ENCODE data around the gene NFS1.

DNA sequence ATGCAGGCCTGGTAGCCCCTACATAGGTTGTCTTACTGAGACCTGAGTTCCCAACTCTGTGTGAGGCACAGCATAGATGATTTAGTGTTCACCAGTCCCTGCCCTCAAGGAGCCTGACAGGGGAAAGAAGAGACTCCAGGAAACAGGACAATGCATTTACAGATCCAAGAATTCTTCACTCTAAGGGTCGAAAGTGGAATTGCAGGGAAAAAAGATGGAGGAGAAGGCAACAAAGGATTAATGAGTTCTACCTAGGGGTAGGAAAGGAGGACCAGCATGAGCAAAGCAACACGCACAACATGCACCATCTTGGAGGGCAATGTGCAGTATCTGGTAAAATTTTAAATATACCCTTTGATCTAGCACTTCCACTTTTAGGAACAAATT is 77.6 kb downstream of the NFS1 start:
- TF ChIP-seq, protein P1, sequence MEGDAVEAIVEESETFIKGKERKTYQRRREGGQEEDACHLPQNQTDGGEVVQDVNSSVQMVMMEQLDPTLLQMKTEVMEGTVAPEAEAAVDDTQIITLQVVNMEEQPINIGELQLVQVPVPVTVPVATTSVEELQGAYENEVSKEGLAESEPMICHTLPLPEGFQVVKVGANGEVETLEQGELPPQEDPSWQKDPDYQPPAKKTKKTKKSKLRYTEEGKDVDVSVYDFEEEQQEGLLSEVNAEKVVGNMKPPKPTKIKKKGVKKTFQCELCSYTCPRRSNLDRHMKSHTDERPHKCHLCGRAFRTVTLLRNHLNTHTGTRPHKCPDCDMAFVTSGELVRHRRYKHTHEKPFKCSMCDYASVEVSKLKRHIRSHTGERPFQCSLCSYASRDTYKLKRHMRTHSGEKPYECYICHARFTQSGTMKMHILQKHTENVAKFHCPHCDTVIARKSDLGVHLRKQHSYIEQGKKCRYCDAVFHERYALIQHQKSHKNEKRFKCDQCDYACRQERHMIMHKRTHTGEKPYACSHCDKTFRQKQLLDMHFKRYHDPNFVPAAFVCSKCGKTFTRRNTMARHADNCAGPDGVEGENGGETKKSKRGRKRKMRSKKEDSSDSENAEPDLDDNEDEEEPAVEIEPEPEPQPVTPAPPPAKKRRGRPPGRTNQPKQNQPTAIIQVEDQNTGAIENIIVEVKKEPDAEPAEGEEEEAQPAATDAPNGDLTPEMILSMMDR (IDR thresholded peaks at IDR 0.05) = no peak
- no peak for TF ChIP-seq POLR2A (IDR thresholded peaks at IDR 0.05)

Data from uterus (tissue), 2 donors.